HCT116 (cell line): ENCODE results near the gene PTPN9.
"Not testable (repeated sequence)": the region's sequence is repeated elsewhere in the genome, so short reads cannot be mapped to it uniquely, and the experiment has no call there.

Experiments used
- EGR1 ChIP-seq: IDR thresholded peaks from 2 replicates; pipeline ENCODE4 v1.6.1; 2012; ENCODE audit warnings: low read depth
- JUND ChIP-seq: IDR thresholded peaks from 2 replicates; pipeline ENCODE4 v1.6.1; 2012
- POLR2A ChIP-seq: IDR thresholded peaks from 2 replicates; pipeline ENCODE4 v1.7.0; 2011; ENCODE audit warnings: borderline replicate concordance; ENCODE audit not compliant: insufficient read depth, insufficient read length; ENCODE audit errors: extremely low read depth
- POLR2AphosphoS5 ChIP-seq: IDR thresholded peaks from 2 replicates; pipeline ENCODE4 v1.6.1; 2011; ENCODE audit warnings: mild to moderate bottlenecking, low read depth, low read length, moderate library complexity
- SP1 ChIP-seq: IDR thresholded peaks from 2 replicates; pipeline ENCODE4 v1.6.1; 2012; ENCODE audit warnings: low read depth
- YY1 ChIP-seq: IDR thresholded peaks from 2 replicates; pipeline ENCODE4 v1.6.1; 2011; ENCODE audit warnings: low read length, low read depth, moderate library complexity, mild to moderate bottlenecking; ENCODE audit not compliant: insufficient replicate concordance; ENCODE audit errors: extremely low read depth
- TF ChIP-seq, protein P1 (sequence below), 3 experiments: fragments of 200-600 bp in 1 of 3; sonication (generic) in 1 of 3; IDR thresholded peaks in 2 of 3; conservative IDR thresholded peaks in 1 of 3; 2 replicates each; pipeline ENCODE4 v1.5.1; 2012 to 2017; ENCODE audit warnings: low read depth in 2 of 3, low read length in 2 of 3, antibody characterized with exemption in 1 of 3, borderline replicate concordance in 1 of 3, control low read depth in 1 of 3, mild to moderate bottlenecking in 1 of 3, mixed read lengths in 1 of 3, mixed run types in 1 of 3, moderate library complexity in 1 of 3; ENCODE audit not compliant: insufficient read depth in 1 of 3
- TF ChIP-seq, protein P2 (sequence below): IDR thresholded peaks from 2 replicates; pipeline ENCODE4 v1.6.1; 2012; ENCODE audit warnings: low read depth

DNA sequence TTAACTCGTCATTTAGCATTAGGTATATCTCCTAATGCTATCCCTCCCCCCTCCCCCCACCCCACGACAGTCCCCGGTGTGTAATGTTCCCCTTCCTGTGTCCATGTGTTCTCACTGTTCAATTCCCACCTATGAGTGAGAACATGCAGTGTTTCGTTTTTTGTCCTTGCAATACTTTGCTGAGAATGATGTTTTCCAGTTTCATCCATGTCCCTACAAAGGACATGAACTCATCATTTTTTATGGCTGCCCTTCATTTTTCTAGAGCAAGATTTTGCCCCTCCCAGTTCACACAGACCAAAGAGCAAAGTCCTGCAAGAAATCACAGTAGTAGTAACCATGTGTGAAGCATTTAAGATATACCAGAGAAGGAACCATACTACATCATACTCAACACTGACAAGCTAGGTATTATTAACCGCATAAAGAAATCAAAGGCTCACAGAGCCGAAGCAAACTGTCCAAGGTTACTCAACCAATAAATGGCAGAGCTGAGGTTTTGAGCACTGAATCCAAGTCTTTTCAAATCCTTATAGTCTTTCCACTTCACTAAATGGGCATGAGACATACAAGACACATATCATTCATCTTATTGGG lies 36.1 kb downstream of the PTPN9 start:
- not testable (repeated sequence) for TF ChIP-seq JUND, POLR2AphosphoS5, YY1, EGR1, POLR2A, SP1
- TF ChIP-seq, protein P1, sequence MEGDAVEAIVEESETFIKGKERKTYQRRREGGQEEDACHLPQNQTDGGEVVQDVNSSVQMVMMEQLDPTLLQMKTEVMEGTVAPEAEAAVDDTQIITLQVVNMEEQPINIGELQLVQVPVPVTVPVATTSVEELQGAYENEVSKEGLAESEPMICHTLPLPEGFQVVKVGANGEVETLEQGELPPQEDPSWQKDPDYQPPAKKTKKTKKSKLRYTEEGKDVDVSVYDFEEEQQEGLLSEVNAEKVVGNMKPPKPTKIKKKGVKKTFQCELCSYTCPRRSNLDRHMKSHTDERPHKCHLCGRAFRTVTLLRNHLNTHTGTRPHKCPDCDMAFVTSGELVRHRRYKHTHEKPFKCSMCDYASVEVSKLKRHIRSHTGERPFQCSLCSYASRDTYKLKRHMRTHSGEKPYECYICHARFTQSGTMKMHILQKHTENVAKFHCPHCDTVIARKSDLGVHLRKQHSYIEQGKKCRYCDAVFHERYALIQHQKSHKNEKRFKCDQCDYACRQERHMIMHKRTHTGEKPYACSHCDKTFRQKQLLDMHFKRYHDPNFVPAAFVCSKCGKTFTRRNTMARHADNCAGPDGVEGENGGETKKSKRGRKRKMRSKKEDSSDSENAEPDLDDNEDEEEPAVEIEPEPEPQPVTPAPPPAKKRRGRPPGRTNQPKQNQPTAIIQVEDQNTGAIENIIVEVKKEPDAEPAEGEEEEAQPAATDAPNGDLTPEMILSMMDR (IDR thresholded peaks at IDR 0.05 in 2 of 3, conservative IDR thresholded peaks at IDR 0.05 in 1 of 3; ENCODE audit: borderline replicate concordance in 1 of 3, insufficient read depth in 1 of 3, low read depth in 2 of 3, low read length in 2 of 3): not testable (repeated sequence)
- TF ChIP-seq, protein P2, sequence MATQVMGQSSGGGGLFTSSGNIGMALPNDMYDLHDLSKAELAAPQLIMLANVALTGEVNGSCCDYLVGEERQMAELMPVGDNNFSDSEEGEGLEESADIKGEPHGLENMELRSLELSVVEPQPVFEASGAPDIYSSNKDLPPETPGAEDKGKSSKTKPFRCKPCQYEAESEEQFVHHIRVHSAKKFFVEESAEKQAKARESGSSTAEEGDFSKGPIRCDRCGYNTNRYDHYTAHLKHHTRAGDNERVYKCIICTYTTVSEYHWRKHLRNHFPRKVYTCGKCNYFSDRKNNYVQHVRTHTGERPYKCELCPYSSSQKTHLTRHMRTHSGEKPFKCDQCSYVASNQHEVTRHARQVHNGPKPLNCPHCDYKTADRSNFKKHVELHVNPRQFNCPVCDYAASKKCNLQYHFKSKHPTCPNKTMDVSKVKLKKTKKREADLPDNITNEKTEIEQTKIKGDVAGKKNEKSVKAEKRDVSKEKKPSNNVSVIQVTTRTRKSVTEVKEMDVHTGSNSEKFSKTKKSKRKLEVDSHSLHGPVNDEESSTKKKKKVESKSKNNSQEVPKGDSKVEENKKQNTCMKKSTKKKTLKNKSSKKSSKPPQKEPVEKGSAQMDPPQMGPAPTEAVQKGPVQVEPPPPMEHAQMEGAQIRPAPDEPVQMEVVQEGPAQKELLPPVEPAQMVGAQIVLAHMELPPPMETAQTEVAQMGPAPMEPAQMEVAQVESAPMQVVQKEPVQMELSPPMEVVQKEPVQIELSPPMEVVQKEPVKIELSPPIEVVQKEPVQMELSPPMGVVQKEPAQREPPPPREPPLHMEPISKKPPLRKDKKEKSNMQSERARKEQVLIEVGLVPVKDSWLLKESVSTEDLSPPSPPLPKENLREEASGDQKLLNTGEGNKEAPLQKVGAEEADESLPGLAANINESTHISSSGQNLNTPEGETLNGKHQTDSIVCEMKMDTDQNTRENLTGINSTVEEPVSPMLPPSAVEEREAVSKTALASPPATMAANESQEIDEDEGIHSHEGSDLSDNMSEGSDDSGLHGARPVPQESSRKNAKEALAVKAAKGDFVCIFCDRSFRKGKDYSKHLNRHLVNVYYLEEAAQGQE: not testable (repeated sequence)
